HEK293T (cell line): ENCODE results near the gene AOC1.

ENCODE experiments used
- BHLHE40 ChIP-seq: fragments of 450-650 bp; IDR thresholded peaks from 2 replicates; pipeline ENCODE4 v1.6.1; 2016; ENCODE audit warnings: mild to moderate bottlenecking, moderate library complexity, borderline replicate concordance
- SP1 ChIP-seq: fragments of 450-650 bp; IDR thresholded peaks from 2 replicates; pipeline ENCODE4 v1.6.1; 2017
- TF ChIP-seq, protein P1 (sequence below): fragments of 450-650 bp; IDR thresholded peaks from 2 replicates; pipeline ENCODE4 v1.6.1; 2016

DNA sequence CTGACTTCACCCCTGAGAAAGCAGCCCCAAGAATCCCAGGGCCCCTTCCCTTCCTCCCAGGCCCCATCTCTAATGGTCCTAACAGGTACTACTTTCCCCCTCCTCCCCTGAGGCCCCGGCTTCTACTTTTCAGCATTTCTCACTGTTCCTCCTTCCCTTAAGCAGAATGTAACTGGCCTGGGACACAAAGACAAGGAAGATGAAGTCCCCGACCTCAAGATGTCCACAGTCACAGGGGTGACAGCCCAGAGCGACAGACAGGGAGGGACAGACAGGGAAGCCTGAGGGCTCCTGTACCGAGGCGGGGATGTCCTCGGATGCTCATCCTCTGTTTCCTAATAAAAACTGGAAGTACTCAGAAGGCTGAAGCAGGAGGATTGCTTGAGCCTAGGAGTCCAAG lies 11.6 kb downstream of the AOC1 start:
- no peak for TF ChIP-seq BHLHE40
- TF ChIP-seq SP1 = no peak
- TF ChIP-seq, protein P1, sequence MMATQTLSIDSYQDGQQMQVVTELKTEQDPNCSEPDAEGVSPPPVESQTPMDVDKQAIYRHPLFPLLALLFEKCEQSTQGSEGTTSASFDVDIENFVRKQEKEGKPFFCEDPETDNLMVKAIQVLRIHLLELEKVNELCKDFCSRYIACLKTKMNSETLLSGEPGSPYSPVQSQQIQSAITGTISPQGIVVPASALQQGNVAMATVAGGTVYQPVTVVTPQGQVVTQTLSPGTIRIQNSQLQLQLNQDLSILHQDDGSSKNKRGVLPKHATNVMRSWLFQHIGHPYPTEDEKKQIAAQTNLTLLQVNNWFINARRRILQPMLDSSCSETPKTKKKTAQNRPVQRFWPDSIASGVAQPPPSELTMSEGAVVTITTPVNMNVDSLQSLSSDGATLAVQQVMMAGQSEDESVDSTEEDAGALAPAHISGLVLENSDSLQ = no peak
